Testis (tissue), 3 donors: ENCODE results near the gene RNF144B. TPM values are rescaled to one million over a fixed set of nuclear protein-coding genes. Genes with fewer than 3 reads are reported as not detected.

Experiments used
- DNase-seq: peaks from one replicate; pipeline ENCODE4 v3.0.0-alpha.2; 2019
- H3K27ac ChIP-seq, 2 donors: fragments of 200-600 bp; sonication (generic); one replicate each; pipeline ENCODE4 v1.5.1; 2019
- H3K27me3 ChIP-seq: fragments of 200-600 bp; sonication (generic); one replicate; pipeline ENCODE4 v1.5.1; 2019
- H3K36me3 ChIP-seq: fragments of 200-600 bp; sonication (generic); one replicate; pipeline ENCODE4 v1.5.1; 2017; ENCODE audit warnings: low read depth; ENCODE audit errors: missing control alignments
- H3K4me1 ChIP-seq: fragments of 200-600 bp; sonication (generic); one replicate; pipeline ENCODE4 v1.5.1; 2019
- H3K4me3 ChIP-seq, 2 donors: fragments of 200-600 bp; sonication (generic); one replicate each; pipeline ENCODE4 v1.5.1; 2017 to 2019
- H3K9me3 ChIP-seq: fragments of 200-600 bp; sonication (generic); one replicate; pipeline ENCODE4 v1.5.1; 2017
- CTCF ChIP-seq, 3 experiments: fragments of 450-650 bp in 2 of 3; fragments of 200-600 bp in 1 of 3; sonication (generic) in 1 of 3; IDR thresholded peaks; one replicate each; pipeline ENCODE4 v1.5.1; 2016 to 2019; ENCODE audit warnings: antibody characterized with exemption in 3 of 3, mild to moderate bottlenecking in 2 of 3, moderate library complexity in 1 of 3
- POLR2A ChIP-seq: fragments of 450-650 bp; IDR thresholded peaks from one replicate; pipeline ENCODE4 v1.6.1; 2017; ENCODE audit warnings: antibody characterized with exemption, mild to moderate bottlenecking, moderate library complexity
- WGBS, 2 donors: methylation state at CpG; one replicate each; pipeline ENCODE4 v1.1.5; 2018; 5-methylcytosine and 5-hydroxymethylcytosine counted together
- intact Hi-C: fragments of 100-400 bp; cut with DNase I; formaldehyde crosslinking; loops from one replicate; pipeline ENCODE4 v1.15.1; 2023; ENCODE audit warnings: low total_unique reads
- polyA plus RNA-seq: library from polyadenylated mRNA; stranded (reverse); fragments of 350-450 nt; fragmentation: Illumina TruSeq; extraction: RNeasy Lipid Tissue Mini Kit (QIAGEN cat#74804); gene quantifications from one replicate; pipeline ENCODE4 v1.2.3, GENCODE V29; 2014; ENCODE audit warnings: low read depth, low replicate concordance; ENCODE audit not compliant: insufficient read depth
- total RNA-seq, 2 donors: library from RNA; depleted of rRNA; stranded (reverse); fragments of >200 nt; gene quantifications; one replicate each; pipeline ENCODE4 v1.2.3, GENCODE V29; 2016

RNF144B gene
- total and polyA plus RNA-seq, 3 donors from 2014 or later = 6.1 to 6.3 (median 6.1) TPM

GRCh38 chr6:18427296-18427695 lies 40.1 kb downstream of the RNF144B start:
- no peaks in the 10 kb centered on the region for H3K27me3 ChIP-seq
- H3K4me1 ChIP-seq = no peaks in the 10 kb centered on the region
- H3K4me3 ChIP-seq = no peak overlapping the region
- no peak overlapping the region for H3K27ac ChIP-seq
- intact Hi-C loops = no loop called here
- no peak for DNase-seq
- 76 to 82% methylated on average over 2 of the region's 2 CpGs for WGBS, 2 donors
- no peaks in the 10 kb centered on the region for H3K36me3 ChIP-seq
- no peaks in the 10 kb centered on the region for H3K9me3 ChIP-seq
- TF ChIP-seq POLR2A (no peak), CTCF (IDR thresholded peaks at IDR 0.05) (no peak)

GRCh38 chr6:18429655-18430297 lies 42.6 kb downstream of the RNF144B start:
- H3K27ac ChIP-seq = no peak overlapping the region
- no peaks in the 10 kb centered on the region for H3K27me3 ChIP-seq
- 92 to 93% methylated on average over 4 of the region's 4 CpGs for WGBS, 2 donors
- no peak for TF ChIP-seq CTCF (IDR thresholded peaks at IDR 0.05)
- no peak for TF ChIP-seq POLR2A
- no peaks in the 10 kb centered on the region for H3K9me3 ChIP-seq
- H3K36me3 ChIP-seq = no peaks in the 10 kb centered on the region
- no peak overlapping the region for H3K4me3 ChIP-seq
- intact Hi-C loops = no loop called here
- H3K4me1 ChIP-seq = no peaks in the 10 kb centered on the region
- DNase-seq = no peak

- no peaks in the 10 kb centered on the region for H3K9me3 ChIP-seq
- H3K27me3 ChIP-seq = no peaks in the 10 kb centered on the region
- H3K27ac ChIP-seq = no peak overlapping the region
- no peak for DNase-seq
- intact Hi-C loops = no loop called here
- 87 to 93% methylated on average over 2 of the region's 2 CpGs for WGBS, 2 donors
- H3K4me1 ChIP-seq = no peaks in the 10 kb centered on the region
- H3K4me3 ChIP-seq = no peak overlapping the region
- no peaks in the 10 kb centered on the region for H3K36me3 ChIP-seq
- TF ChIP-seq POLR2A (no peak), CTCF (IDR thresholded peaks at IDR 0.05) (no peak)
Observed at GRCh38 chr6:18431581-18431980, 44.4 kb downstream of the RNF144B start.

GRCh38 chr6:18432180-18432579 lies 45.0 kb downstream of the RNF144B start:
- no peak for DNase-seq
- 66 to 88% methylated on average over 3 of the region's 3 CpGs for WGBS, 2 donors
- Histone ChIP-seq H3K36me3 (no peaks in the 10 kb centered on the region), H3K4me1 (no peaks in the 10 kb centered on the region), H3K27me3 (no peaks in the 10 kb centered on the region), H3K9me3 (no peaks in the 10 kb centered on the region), H3K4me3 (no peak overlapping the region), H3K27ac (no peak overlapping the region)
- TF ChIP-seq POLR2A (no peak), CTCF (IDR thresholded peaks at IDR 0.05) (no peak)
- intact Hi-C loops = no loop called here

DNA sequence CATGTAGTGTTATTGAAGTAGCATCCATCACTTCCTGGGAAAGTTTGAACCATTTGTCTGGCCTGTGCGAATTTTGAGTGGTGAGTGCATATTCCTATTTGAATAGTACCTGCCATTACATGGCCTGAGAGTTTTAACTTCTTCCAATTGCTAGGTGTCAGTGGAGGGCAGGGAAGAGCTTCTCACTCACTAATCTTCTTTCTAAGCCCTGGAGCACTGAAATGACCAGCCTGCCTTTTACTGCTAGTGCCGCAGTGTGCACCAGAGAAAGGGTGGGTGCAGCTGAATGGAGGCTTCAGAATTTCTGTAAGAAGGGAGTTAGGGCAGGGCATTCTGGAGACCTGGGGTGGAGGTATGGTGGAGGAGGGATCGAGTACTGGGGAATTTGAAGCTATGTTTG lies 45.5 kb downstream of the RNF144B start:
- H3K27me3 ChIP-seq = no peaks in the 10 kb centered on the region
- DNase-seq = no peak
- H3K27ac ChIP-seq = no peak overlapping the region
- H3K4me3 ChIP-seq = no peak overlapping the region
- no peak for TF ChIP-seq POLR2A
- TF ChIP-seq CTCF (IDR thresholded peaks at IDR 0.05) = no peak
- H3K4me1 ChIP-seq = no peaks in the 10 kb centered on the region
- H3K36me3 ChIP-seq = no peaks in the 10 kb centered on the region
- intact Hi-C loops = no loop called here
- WGBS, 2 donors = 95% methylated on average over 3 of the region's 3 CpGs
- H3K9me3 ChIP-seq = no peaks in the 10 kb centered on the region
